Measurements from ENCODE around the gene CLDN18.

The CLDN18 gene

GRCh38 chr3:138005627-138006026 is 4.3 kb upstream of the CLDN18 start:
- no peak for TF ChIP-seq NFIC (IDR thresholded peaks at IDR 0.05)
- no peak for TF ChIP-seq CEBPB (IDR thresholded peaks at IDR 0.05)
- no peak for TF ChIP-seq EP300 (IDR thresholded peaks at IDR 0.05; ENCODE audit: borderline replicate concordance)
- TF ChIP-seq ZBTB7A (IDR thresholded peaks at IDR 0.05; ENCODE audit: low read depth) = no peak
- no peak for TF ChIP-seq MAX (IDR thresholded peaks at IDR 0.05)

- no peak for TF ChIP-seq TEAD4 (IDR thresholded peaks at IDR 0.05)
- no peak for TF ChIP-seq YY1 (IDR thresholded peaks at IDR 0.05; ENCODE audit: low read depth)
- TF ChIP-seq REST (IDR thresholded peaks at IDR 0.05; ENCODE audit: low read depth) = no peak
- TF ChIP-seq EGR1 (IDR thresholded peaks at IDR 0.05) = no peak
- TF ChIP-seq FOXM1 (IDR thresholded peaks at IDR 0.05; ENCODE audit: borderline replicate concordance, low read depth) = no peak
- TF ChIP-seq CREB1 (IDR thresholded peaks at IDR 0.05; ENCODE audit: low read depth) = no peak
- no peak for TF ChIP-seq NFIC (IDR thresholded peaks at IDR 0.05)
- TF ChIP-seq ZBTB7A (IDR thresholded peaks at IDR 0.05; ENCODE audit: low read depth) = no peak
- TF ChIP-seq TCF12 (IDR thresholded peaks at IDR 0.05; ENCODE audit: low read depth) = no peak
- no peak for TF ChIP-seq TAF1 (IDR thresholded peaks at IDR 0.05; ENCODE audit: low read depth)
- no peak for TF ChIP-seq EP300 (IDR thresholded peaks at IDR 0.05; ENCODE audit: borderline replicate concordance)
- TF ChIP-seq USF1 (IDR thresholded peaks at IDR 0.05) = no peak
- no peak for TF ChIP-seq MAX (IDR thresholded peaks at IDR 0.05)
- no peak for TF ChIP-seq CEBPB (IDR thresholded peaks at IDR 0.05)
- TF ChIP-seq RAD21 (IDR thresholded peaks at IDR 0.05; ENCODE audit: low read depth) = no peak
Observed at GRCh38 chr3:138007898-138008297, 2.1 kb upstream of the CLDN18 start.

- TF ChIP-seq RAD21 (IDR thresholded peaks at IDR 0.05; ENCODE audit: low read depth) = no peak
- TF ChIP-seq CREB1 (IDR thresholded peaks at IDR 0.05; ENCODE audit: low read depth) = no peak
- no peak for TF ChIP-seq EP300 (IDR thresholded peaks at IDR 0.05; ENCODE audit: borderline replicate concordance)
- no peak for TF ChIP-seq TAF1 (IDR thresholded peaks at IDR 0.05; ENCODE audit: low read depth)
- TF ChIP-seq FOXM1 (IDR thresholded peaks at IDR 0.05; ENCODE audit: borderline replicate concordance, low read depth) = no peak
- no peak for TF ChIP-seq TCF12 (IDR thresholded peaks at IDR 0.05; ENCODE audit: low read depth)
Observed at GRCh38 chr3:138010273-138010590, 267 bp downstream of the CLDN18 start.

GRCh38 chr3:138011722-138012121 is 1.8 kb downstream of the CLDN18 start:
- no peak for TF ChIP-seq MAX (IDR thresholded peaks at IDR 0.05)
- TF ChIP-seq CEBPB (IDR thresholded peaks at IDR 0.05) = no peak
- no peak for TF ChIP-seq TCF12 (IDR thresholded peaks at IDR 0.05; ENCODE audit: low read depth)
- no peak for TF ChIP-seq ZBTB7A (IDR thresholded peaks at IDR 0.05; ENCODE audit: low read depth)
- TF ChIP-seq REST (IDR thresholded peaks at IDR 0.05; ENCODE audit: low read depth) = no peak
- no peak for TF ChIP-seq TAF1 (IDR thresholded peaks at IDR 0.05; ENCODE audit: low read depth)
- TF ChIP-seq YY1 (IDR thresholded peaks at IDR 0.05; ENCODE audit: low read depth) = no peak
- TF ChIP-seq CREB1 (IDR thresholded peaks at IDR 0.05; ENCODE audit: low read depth) = no peak
- no peak for TF ChIP-seq RAD21 (IDR thresholded peaks at IDR 0.05; ENCODE audit: low read depth)
- no peak for TF ChIP-seq TEAD4 (IDR thresholded peaks at IDR 0.05)
- TF ChIP-seq EGR1 (IDR thresholded peaks at IDR 0.05) = no peak
- TF ChIP-seq NFIC (IDR thresholded peaks at IDR 0.05) = no peak
- TF ChIP-seq USF1 (IDR thresholded peaks at IDR 0.05) = no peak

- no peak for TF ChIP-seq MAX (IDR thresholded peaks at IDR 0.05)
- no peak for TF ChIP-seq ZBTB7A (IDR thresholded peaks at IDR 0.05; ENCODE audit: low read depth)
- TF ChIP-seq FOXM1 (IDR thresholded peaks at IDR 0.05; ENCODE audit: borderline replicate concordance, low read depth) = no peak
- TF ChIP-seq NFIC (IDR thresholded peaks at IDR 0.05) = no peak
- no peak for TF ChIP-seq RAD21 (IDR thresholded peaks at IDR 0.05; ENCODE audit: low read depth)
- TF ChIP-seq EP300 (IDR thresholded peaks at IDR 0.05; ENCODE audit: borderline replicate concordance) = no peak
- TF ChIP-seq REST (IDR thresholded peaks at IDR 0.05; ENCODE audit: low read depth) = no peak
- TF ChIP-seq TCF12 (IDR thresholded peaks at IDR 0.05; ENCODE audit: low read depth) = no peak
- TF ChIP-seq YY1 (IDR thresholded peaks at IDR 0.05; ENCODE audit: low read depth) = no peak
- no peak for TF ChIP-seq TEAD4 (IDR thresholded peaks at IDR 0.05)
- no peak for TF ChIP-seq USF1 (IDR thresholded peaks at IDR 0.05)
- TF ChIP-seq EGR1 (IDR thresholded peaks at IDR 0.05) = no peak
- TF ChIP-seq CEBPB (IDR thresholded peaks at IDR 0.05) = no peak
- no peak for TF ChIP-seq CREB1 (IDR thresholded peaks at IDR 0.05; ENCODE audit: low read depth)
- TF ChIP-seq TAF1 (IDR thresholded peaks at IDR 0.05; ENCODE audit: low read depth) = no peak
Observed at GRCh38 chr3:138012526-138012925, 2.6 kb downstream of the CLDN18 start.
